GM20000 (cell line): ENCODE measurements around the gene CNTN4.
"Not testable (repeated sequence)": the region's sequence is repeated elsewhere in the genome, so short reads cannot be mapped to it uniquely, and the experiment has no call there.

ENCODE experiments used
- DNase-seq: peaks from one replicate; pipeline ENCODE4 v3.0.0; 2012; ENCODE audit warnings: low spot score
- TF ChIP-seq, protein P1 (sequence below): IDR thresholded peaks from 2 replicates; pipeline ENCODE4 v1.5.1; 2012; ENCODE audit warnings: mild to moderate bottlenecking, control low read depth; ENCODE audit errors: extremely low read depth, missing control alignments

The CNTN4 gene

DNA sequence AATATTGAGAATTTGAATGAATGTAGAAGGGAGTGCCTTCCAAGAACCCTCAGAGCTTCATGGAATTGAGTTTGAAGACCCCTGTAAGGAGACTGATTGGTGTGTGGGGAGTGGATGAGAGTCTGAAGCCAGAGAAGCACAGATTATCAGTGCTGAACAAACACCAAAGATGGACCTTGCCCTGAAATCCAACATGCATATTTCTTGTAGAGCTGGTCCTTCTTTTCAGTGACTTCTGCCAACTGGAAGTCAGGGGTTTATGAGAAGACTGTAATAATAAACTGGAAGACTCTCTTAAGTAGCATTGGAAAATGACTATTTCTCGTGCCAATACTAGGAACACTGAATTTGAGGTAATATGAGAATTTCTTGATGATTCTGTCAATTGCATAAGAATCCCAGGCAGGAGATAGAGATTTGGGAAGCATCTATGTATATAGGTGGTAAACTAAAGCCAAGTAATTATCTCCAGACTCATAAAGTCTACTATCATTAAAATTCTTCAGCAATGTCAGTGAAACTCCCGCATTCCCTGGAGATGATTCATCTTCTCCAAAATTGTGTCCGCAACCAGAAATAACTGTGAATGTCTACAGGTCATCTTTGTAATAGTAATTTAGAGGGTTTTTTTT lies 797.8 kb downstream of the CNTN4 start:
- no peak for DNase-seq
- TF ChIP-seq, protein P1, sequence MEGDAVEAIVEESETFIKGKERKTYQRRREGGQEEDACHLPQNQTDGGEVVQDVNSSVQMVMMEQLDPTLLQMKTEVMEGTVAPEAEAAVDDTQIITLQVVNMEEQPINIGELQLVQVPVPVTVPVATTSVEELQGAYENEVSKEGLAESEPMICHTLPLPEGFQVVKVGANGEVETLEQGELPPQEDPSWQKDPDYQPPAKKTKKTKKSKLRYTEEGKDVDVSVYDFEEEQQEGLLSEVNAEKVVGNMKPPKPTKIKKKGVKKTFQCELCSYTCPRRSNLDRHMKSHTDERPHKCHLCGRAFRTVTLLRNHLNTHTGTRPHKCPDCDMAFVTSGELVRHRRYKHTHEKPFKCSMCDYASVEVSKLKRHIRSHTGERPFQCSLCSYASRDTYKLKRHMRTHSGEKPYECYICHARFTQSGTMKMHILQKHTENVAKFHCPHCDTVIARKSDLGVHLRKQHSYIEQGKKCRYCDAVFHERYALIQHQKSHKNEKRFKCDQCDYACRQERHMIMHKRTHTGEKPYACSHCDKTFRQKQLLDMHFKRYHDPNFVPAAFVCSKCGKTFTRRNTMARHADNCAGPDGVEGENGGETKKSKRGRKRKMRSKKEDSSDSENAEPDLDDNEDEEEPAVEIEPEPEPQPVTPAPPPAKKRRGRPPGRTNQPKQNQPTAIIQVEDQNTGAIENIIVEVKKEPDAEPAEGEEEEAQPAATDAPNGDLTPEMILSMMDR, result no peak

DNA sequence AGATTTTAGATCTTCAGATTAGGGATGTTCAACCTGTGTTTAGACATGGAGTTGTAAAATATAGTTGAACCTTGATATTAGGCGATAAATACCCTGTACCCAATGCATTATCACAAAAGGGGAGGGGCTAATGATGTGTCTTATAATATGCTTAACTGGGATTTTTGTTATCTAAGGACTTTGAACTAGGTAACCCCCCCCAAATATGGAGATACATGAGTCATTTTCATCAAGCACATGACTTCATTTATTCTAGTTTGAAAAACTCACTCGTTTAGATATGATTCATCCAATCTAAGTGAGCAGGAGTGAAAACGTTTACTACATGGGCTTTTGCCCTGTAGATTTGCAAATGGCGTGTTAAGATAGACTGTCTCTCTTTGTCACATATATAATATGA lies 799.2 kb downstream of the CNTN4 start:
- DNase-seq, result no peak
- TF ChIP-seq, protein P1, result no peak

DNA sequence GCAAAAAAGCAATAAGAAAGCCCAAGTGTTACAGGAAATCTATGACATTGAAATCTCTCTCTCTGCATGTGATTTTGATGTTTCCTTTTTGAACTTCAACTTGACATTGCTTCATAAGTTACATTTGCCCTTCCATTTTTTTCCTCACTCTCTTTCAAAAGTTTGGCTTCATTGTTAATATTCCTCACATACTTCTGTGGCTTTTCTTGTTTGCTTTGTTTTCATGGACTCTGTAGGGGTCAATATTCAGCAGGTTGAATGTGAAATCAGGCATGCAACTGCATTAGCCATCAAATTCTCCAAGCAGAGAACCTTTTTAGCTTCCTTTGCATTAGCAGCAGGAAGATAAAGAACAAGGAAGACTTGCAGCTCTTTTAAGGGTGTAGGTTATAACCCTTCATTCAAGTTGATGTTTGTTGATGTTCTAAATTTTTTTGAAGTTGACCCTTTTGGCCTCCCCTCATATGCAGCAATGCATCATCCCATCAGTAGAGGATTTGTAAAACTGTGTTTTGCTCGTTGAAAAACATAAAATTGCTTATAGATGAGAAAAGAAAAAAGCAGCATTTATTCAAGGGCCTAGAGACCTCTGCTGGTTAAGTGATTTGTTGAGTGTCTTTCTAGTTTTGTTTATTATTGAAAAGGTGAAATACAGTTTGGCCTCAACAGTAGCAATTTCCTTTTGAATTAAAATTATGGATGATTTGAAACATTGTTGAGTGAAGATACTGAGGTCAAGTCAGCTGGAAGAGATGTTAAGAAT lies 800.1 kb downstream of the CNTN4 start:
- DNase-seq, result no peak
- TF ChIP-seq, protein P1, result no peak

DNA sequence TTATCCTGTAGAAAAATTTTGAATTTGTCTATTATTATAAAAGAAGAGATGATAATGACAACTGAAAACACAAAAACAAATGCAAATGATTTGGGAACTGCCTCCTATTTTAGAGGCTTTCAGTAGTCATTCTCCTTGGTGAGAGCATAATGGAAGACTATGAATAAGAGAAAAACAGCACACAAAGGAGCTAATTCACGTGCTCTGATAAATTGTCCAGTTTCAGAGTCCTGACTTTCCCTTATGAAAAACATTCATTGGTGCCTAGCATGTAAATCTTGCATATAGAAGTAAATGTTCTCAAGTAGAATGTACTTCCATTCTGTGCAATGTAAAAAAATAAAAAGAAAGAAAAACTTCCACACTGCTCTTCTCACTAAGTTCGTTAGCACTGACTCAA lies 805.4 kb downstream of the CNTN4 start:
- no peak for DNase-seq
- TF ChIP-seq, protein P1, result no peak

DNA sequence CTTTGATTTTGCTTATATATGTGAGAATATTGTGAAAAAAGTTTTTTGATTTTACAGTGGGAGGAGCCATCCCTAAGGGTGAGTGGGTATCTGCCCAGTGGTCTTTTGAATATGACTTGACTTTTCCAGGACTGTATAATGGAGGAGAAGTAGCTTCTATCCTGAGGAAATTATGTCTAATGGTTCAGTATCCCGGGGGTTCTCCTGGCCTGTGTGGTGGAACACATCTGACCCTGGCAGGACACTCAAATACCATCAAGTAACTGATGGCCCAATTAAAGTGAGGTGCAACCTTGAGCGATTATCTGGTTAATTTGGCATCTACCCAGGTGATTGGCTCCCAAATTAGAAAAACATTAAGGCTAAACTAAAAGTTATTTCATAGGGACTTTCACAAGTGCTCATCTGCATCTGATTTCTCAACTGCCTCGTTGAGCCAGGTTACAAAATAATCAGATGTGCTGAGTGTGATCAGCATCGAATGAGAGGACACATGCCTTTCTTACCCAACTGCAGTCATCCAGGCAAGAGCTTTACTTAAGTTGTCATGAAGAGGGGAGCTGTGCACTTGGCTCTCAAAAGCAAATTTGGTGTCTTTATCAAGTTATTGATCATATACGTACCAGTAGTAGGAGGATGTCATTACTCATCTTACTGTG lies 810.2 kb downstream of the CNTN4 start:
- TF ChIP-seq, protein P1, result no peak
- DNase-seq, result no peak

DNA sequence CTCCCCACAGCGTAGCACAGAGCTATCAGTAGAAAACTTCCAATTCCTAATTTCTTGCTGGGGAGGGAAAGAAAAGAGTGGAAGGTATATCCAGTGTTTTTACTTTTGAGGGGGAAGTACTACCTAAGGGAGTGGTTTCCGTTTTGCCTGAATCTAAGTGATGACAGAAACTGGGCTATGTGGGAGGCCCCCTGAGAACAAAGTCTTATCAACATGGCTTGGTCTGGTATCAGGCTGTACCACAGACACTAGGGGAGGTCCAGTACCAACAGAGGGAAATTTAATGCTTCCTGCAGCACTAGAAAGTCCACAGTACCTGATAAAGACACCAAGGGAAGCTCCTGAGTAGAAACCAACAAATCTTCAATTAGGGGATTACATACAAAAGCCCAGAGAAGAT lies 812.3 kb downstream of the CNTN4 start:
- DNase-seq, result no peak
- TF ChIP-seq, protein P1, result no peak

DNA sequence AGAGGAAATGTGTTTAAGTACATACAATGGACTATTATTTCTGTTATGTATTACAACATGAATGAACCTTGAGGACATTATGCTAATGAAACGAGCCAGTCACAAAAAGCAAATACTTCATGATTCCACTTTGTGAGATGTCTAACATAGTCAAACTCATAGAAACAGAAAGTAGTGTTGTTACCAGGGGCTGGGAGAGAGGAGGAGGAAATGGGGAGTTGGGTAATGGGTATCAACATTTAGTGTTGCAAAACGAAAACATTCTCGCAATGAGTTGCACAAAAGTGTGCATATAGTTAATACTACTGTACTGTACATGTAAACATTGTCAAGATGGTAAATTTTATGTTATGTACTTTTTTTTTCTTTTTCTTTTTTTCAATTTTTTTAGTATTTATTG lies 817.2 kb downstream of the CNTN4 start:
- TF ChIP-seq, protein P1, result no peak
- DNase-seq, result no peak

DNA sequence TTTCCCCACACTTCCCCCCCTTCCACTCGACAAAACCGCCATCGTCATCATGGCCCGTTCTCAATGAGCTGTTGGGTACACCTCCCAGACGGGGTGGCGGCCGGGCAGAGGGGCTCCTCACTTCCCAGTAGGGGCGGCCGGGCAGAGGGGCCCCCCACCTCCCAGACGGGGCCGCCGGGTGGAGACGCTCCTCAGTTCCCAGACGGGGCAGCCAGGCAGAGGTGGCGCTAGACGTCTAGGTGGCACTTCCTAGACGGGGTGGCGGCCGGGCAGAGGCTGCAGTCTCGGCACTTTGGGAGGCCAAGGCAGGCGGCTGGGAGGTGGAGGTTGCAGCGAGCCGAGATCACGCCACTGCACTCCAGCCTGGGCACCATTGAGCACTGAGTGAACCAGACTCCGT lies 818.0 kb downstream of the CNTN4 start:
- DNase-seq, result not testable (repeated sequence)
